B cell (primary cell): ENCODE data around the gene ZNF81. TPM values are rescaled to one million over a fixed set of nuclear protein-coding genes. Genes with fewer than 3 reads are reported as not detected.

ENCODE experiments used
- ATAC-seq: fragments of 200-7000 bp; cut with Tn5 transposase; one replicate; pipeline ENCODE4 v1.10.0; 2021; ENCODE audit warnings: low read depth, mild to moderate bottlenecking, moderate number of reproducible peaks, moderate library complexity
- CTCF ChIA-PET: fragments of 350-600 bp; sonication (Branson Sonifier 250); formaldehyde crosslinking; loops from one replicate; lab custom pipeline; 2021; ENCODE audit warnings: antibody characterized with exemption, inconsistent platforms; lab: Charles Lee
- POLR2A ChIA-PET: fragments of 350-600 bp; sonication (Branson Sonifier 250); formaldehyde crosslinking; loops from one replicate; lab custom pipeline; 2021; ENCODE audit warnings: antibody characterized with exemption; lab: Charles Lee
- DNase-seq: peaks from one replicate; pipeline ENCODE4 v3.0.0; 2013
- H2AFZ ChIP-seq: 2 replicates; pipeline ENCODE4 v1.6.1; 2012; ENCODE audit warnings: mild to moderate bottlenecking, low read depth, low read length; ENCODE audit not compliant: insufficient read depth, poor library complexity, severe bottlenecking
- H3K27ac ChIP-seq, 2 donors: 1 replicate in 1 of 2; 2 replicates in 1 of 2; pipeline ENCODE4 v1.5.1; 2012 to 2013; ENCODE audit warnings: low read length in 2 of 2, mild to moderate bottlenecking in 2 of 2, moderate library complexity in 1 of 2
- H3K27me3 ChIP-seq, 4 experiments: fragments of 200-600 bp in 1 of 4; sonication (generic) in 1 of 4; replicated peaks in 1 of 4; 1 replicate in 2 of 4; 2 replicates in 2 of 4; pipeline versions ENCODE4 v1.6.1 to v1.7.0; 2013 to 2016; ENCODE audit warnings: low read length in 3 of 4, mild to moderate bottlenecking in 2 of 4, mixed read lengths in 1 of 4, moderate library complexity in 1 of 4; ENCODE audit not compliant: insufficient read depth in 4 of 4, control insufficient read depth in 3 of 4; ENCODE audit errors: control extremely low read depth in 1 of 4
- H3K36me3 ChIP-seq, 2 experiments: replicated peaks in 1 of 2; 1 replicate in 1 of 2; 2 replicates in 1 of 2; pipeline versions ENCODE4 v1.6.1 to v1.7.1; 2013; ENCODE audit warnings: low read length in 1 of 2; ENCODE audit not compliant: insufficient read depth in 2 of 2, control insufficient read depth in 1 of 2; ENCODE audit errors: control extremely low read depth in 1 of 2, extremely low read depth in 1 of 2
- H3K4me1 ChIP-seq, 2 donors: fragments of 200-600 bp in 1 of 2; sonication (generic) in 1 of 2; 1 replicate in 1 of 2; 2 replicates in 1 of 2; pipeline versions ENCODE4 v1.5.1 to v1.6.1; 2013 to 2017; ENCODE audit warnings: low read length in 2 of 2; ENCODE audit not compliant: control insufficient read depth in 2 of 2, insufficient read depth in 2 of 2
- H3K4me2 ChIP-seq: replicated peaks from 2 replicates; pipeline ENCODE3; 2012; ENCODE audit warnings: mild to moderate bottlenecking, low read depth, low read length; ENCODE audit not compliant: poor library complexity, severe bottlenecking
- H3K4me3 ChIP-seq, 5 experiments: fragments of 200-600 bp in 1 of 5; sonication (generic) in 1 of 5; 1 replicate in 3 of 5; 2 replicates in 2 of 5; pipeline versions ENCODE4 v1.5.1 to v1.7.0; 2011 to 2016; ENCODE audit warnings: low read length in 4 of 5, mild to moderate bottlenecking in 4 of 5, low read depth in 2 of 5, control low read depth in 1 of 5, moderate library complexity in 1 of 5; ENCODE audit not compliant: insufficient read depth in 1 of 5; ENCODE audit errors: control extremely low read depth in 1 of 5, extremely low read depth in 1 of 5
- H3K79me2 ChIP-seq: fragments of 200-600 bp; sonication (generic); one replicate; pipeline ENCODE4 v1.6.0; 2016; ENCODE audit warnings: low read length; ENCODE audit not compliant: control insufficient read depth, insufficient read depth
- H3K9ac ChIP-seq: fragments of 200-600 bp; sonication (generic); 2 replicates; pipeline ENCODE4 v1.6.1; 2017; ENCODE audit warnings: mild to moderate bottlenecking, low read length, moderate library complexity
- H3K9me3 ChIP-seq, 3 donors: one replicate each; pipeline versions ENCODE4 v1.6.1 to v1.7.1; 2013; ENCODE audit warnings: low read length in 2 of 3; ENCODE audit not compliant: control insufficient read depth in 2 of 3, insufficient read depth in 1 of 3; ENCODE audit errors: control extremely low read depth in 1 of 3
- H4K20me1 ChIP-seq: 2 replicates; pipeline ENCODE4 v1.6.0; 2012; ENCODE audit warnings: mild to moderate bottlenecking, low read length; ENCODE audit not compliant: insufficient read depth, control insufficient read depth, poor library complexity, severe bottlenecking
- H3K27ac Mint-ChIP-seq: one replicate; pipeline ENCODE4 v1.8.0; 2021; ENCODE audit warnings: mixed read lengths
- H3K27me3 Mint-ChIP-seq: one replicate; pipeline ENCODE4 v1.8.0; 2021; ENCODE audit warnings: mixed read lengths
- H3K4me1 Mint-ChIP-seq: one replicate; pipeline ENCODE4 v1.8.0; 2021; ENCODE audit warnings: mixed read lengths
- H3K4me3 Mint-ChIP-seq: one replicate; pipeline ENCODE4 v1.8.0; 2021; ENCODE audit warnings: mixed read lengths
- H3K9me3 Mint-ChIP-seq: one replicate; pipeline ENCODE4 v1.8.0; 2022; ENCODE audit warnings: mixed read lengths; ENCODE audit not compliant: insufficient read depth
- EZH2 ChIP-seq: IDR thresholded peaks from 2 replicates; pipeline ENCODE4 v1.6.1; 2012; ENCODE audit warnings: borderline replicate concordance, low read depth, mild to moderate bottlenecking, moderate library complexity, low read length; ENCODE audit not compliant: insufficient read depth, poor library complexity, severe bottlenecking
- WGBS: methylation state at CpG from one replicate; pipeline ENCODE4 v1.1.5; 2013; ENCODE audit warnings: missing lambda C conversion rate; ENCODE audit not compliant: insufficient coverage; 5-methylcytosine and 5-hydroxymethylcytosine counted together
- intact Hi-C: fragments of 100-400 bp; cut with micrococcal nuclease; formaldehyde crosslinking; loops from one replicate; pipeline ENCODE4 v1.10.0; 2022
- polyA plus RNA-seq: library from polyadenylated mRNA; depleted of rRNA; stranded (reverse); fragments of >200 nt; gene quantifications from 2 replicates; pipeline ENCODE4 v1.2.3, GENCODE V29; 2012
- total RNA-seq, 2 donors: library from RNA; stranded (reverse); fragments of 120-200 nt in 1 of 2; gene quantifications; 1 replicate in 1 of 2; 2 replicates in 1 of 2; pipeline versions ENCODE4 v1.2.3 to v1.2.4, GENCODE V29; 2013 to 2022
- TF ChIP-seq, protein P1 (sequence below): fragments of 200-600 bp; IDR thresholded peaks from one replicate; pipeline ENCODE4 v1.8.0; 2022; ENCODE audit warnings: antibody characterized with exemption, mild to moderate bottlenecking

ZNF81 gene
- total and polyA plus RNA-seq, 2 donors (not counting 1 experiment from before 2014, with no cell fraction given) = 3.5 to 17.7 TPM

DNA sequence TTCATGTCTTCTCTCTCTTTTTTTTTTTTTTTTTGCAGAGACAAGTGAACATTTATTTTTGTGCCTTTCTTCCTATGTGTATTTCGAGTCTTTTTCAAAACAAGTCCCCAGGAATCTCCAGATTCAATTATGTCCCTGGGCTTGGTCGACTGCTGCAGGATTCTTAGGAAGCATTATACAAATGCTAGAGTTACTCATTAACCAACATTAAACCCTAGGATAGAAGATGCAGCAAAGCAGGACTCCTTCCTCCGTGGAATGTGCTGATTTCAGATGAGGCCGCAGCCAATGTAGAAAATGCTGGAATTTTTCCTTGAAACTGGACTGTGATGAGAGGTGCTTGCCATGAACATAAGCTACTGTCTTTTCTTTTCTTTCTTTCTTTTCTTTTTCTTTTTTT, 3.4 kb downstream of the ZNF81 start:
- Histone ChIP-seq H2AFZ (no peak overlapping the region), H3K27ac (no peak overlapping the region), H3K4me3 (no peak overlapping the region), H3K27me3 (no peaks in the 10 kb centered on the region), H3K4me2 (no peak overlapping the region), H3K79me2 (peaks cover 39% of the 10 kb centered on the region), H3K9ac (no peak overlapping the region), H3K9me3 (no peaks in the 10 kb centered on the region), H4K20me1 (no peaks in the 10 kb centered on the region), H3K4me1 (peaks cover 9% of the 10 kb centered on the region in 2 donors), H3K36me3 (no peaks in the 10 kb centered on the region)
- ATAC-seq = no peak
- POLR2A ChIA-PET = no interaction called here
- Mint-ChIP-seq H3K4me3 (no peak overlapping the region), H3K27me3 (no peaks in the 10 kb centered on the region), H3K27ac (no peak overlapping the region), H3K4me1 (peaks cover 27% of the 10 kb centered on the region), H3K9me3 (no peaks in the 10 kb centered on the region)
- CTCF ChIA-PET = interaction anchor here (0.8 kb wide), 1 partner anchor 700 kb away, joined by 3 read pairs; no protein-coding TSS in a partner anchor
- TF ChIP-seq EZH2 = no peak
- TF ChIP-seq, protein P1, sequence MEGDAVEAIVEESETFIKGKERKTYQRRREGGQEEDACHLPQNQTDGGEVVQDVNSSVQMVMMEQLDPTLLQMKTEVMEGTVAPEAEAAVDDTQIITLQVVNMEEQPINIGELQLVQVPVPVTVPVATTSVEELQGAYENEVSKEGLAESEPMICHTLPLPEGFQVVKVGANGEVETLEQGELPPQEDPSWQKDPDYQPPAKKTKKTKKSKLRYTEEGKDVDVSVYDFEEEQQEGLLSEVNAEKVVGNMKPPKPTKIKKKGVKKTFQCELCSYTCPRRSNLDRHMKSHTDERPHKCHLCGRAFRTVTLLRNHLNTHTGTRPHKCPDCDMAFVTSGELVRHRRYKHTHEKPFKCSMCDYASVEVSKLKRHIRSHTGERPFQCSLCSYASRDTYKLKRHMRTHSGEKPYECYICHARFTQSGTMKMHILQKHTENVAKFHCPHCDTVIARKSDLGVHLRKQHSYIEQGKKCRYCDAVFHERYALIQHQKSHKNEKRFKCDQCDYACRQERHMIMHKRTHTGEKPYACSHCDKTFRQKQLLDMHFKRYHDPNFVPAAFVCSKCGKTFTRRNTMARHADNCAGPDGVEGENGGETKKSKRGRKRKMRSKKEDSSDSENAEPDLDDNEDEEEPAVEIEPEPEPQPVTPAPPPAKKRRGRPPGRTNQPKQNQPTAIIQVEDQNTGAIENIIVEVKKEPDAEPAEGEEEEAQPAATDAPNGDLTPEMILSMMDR = no peak
- intact Hi-C loops = no loop called here
- no CpG with 5 or more reads among the region's 4 CpGs for WGBS
- no peak for DNase-seq

DNA sequence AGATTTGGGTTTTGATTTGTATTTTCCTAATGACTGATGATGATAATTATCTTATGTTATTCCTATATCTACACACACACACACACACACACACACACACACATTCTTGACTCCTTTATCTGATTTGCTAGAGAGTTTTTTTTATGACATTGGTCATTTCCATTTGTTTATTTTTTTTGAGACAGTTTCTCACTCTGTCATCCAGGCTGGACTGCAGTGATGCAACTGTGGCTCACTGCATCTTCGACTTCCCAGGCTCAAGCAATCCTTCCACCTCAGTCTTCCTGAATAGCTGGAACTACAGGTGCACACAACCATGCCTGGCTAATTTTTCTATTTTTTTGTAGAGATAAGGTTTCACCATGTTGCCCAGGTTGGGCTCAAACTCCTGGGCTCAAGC, 6.7 kb downstream of the ZNF81 start:
- CTCF ChIA-PET = no interaction called here
- H3K27ac Mint-ChIP-seq = no peak overlapping the region
- no CpG with 5 or more reads among the region's 1 CpG for WGBS

More for the DNA sequence above, 6.7 kb downstream of the ZNF81 start:
- Histone ChIP-seq H2AFZ (no peak overlapping the region), H3K36me3 (peaks cover 4 to 7% of the 10 kb centered on the region in 2 experiments), H3K9ac (no peak overlapping the region), H3K4me3 (no peak overlapping the region), H3K79me2 (peaks cover 34% of the 10 kb centered on the region), H3K4me2 (no peak overlapping the region), H3K27me3 (no peaks in the 10 kb centered on the region), H4K20me1 (no peaks in the 10 kb centered on the region), H3K4me1 (peaks cover 0 to under 1% of the 10 kb centered on the region in 2 donors), H3K27ac (no peak overlapping the region), H3K9me3 (no peaks in the 10 kb centered on the region)
- ATAC-seq = no peak
- DNase-seq = no peak
- intact Hi-C loops = no loop called here
- peaks cover 8% of the 10 kb centered on the region for H3K4me1 Mint-ChIP-seq
- POLR2A ChIA-PET = no interaction called here
- H3K4me3 Mint-ChIP-seq = no peak overlapping the region
- no peaks in the 10 kb centered on the region for H3K9me3 Mint-ChIP-seq
- no peaks in the 10 kb centered on the region for H3K27me3 Mint-ChIP-seq
- TF ChIP-seq, protein P1 = no peak
- TF ChIP-seq EZH2 = no peak
